ENCODE data around the gene NENF.

DNA sequence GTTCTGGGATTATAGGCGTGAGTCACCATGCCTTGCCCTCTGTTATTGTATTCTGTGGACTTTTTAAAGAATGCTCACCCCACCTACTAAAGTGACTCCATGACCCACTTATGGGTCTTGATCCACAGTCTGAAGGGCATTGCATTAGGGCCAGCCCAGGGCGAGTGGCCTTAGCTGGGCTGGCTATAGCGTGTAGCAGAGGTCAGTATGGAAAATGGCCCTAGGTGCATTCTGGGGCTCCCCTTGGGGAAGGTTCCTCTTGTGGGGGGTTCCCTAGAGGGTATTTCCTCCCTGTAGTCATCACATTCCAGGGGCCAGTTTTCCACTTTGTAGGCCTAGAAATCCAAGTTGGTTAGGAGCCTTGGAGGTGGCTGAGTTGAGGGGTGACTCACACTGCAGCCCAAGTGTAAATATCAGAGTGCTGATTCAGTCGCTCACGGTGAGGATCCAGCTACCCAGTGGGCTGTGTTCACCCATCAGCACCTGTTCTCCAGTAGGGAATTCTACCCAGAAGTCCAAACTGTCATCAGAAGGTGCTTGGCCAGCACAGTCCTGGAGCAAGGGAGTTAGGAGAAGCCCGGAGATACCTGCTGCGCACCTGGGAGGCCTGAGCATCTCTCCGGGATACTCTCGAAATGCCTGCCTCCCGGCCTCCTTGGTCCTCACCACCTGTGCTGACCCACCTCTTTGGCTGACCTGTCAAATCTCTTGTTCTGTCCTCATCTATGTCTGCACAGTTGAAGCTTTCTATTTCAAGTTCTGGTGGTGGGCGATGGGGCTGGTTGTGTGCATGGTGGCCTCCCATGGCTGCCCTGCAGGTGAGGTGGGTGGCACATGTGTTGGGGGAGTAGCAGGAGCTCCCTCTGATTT, 52.2 kb downstream of the NENF start:
- no peak for TF ChIP-seq FOXK2 (IDR thresholded peaks at IDR 0.05)
- no peak for TF ChIP-seq BHLHE40 (IDR thresholded peaks at IDR 0.05; ENCODE audit: borderline replicate concordance)
- no peak for TF ChIP-seq SUZ12 (IDR thresholded peaks at IDR 0.05)
- no peak for TF ChIP-seq TARDBP (IDR thresholded peaks at IDR 0.05)
- no peak for TF ChIP-seq FOXA1 (IDR thresholded peaks at IDR 0.05)
- no peak for TF ChIP-seq LEF1 (IDR thresholded peaks at IDR 0.05; ENCODE audit: borderline replicate concordance)
- TF ChIP-seq CTBP1 (IDR thresholded peaks at IDR 0.05; ENCODE audit: borderline replicate concordance) = no peak
- no peak for TF ChIP-seq SP1 (IDR thresholded peaks at IDR 0.05)

Data from HEK293T (cell line).